SK-N-MC (cell line): ENCODE results near the gene ABCF2.

Experiments used
- EZH2 ChIP-seq: fragments of 200-600 bp; sonication (generic); IDR thresholded peaks from one replicate; pipeline ENCODE4 v1.6.1; 2017; ENCODE audit warnings: antibody characterized with exemption
- POLR2AphosphoS5 ChIP-seq: IDR thresholded peaks from 2 replicates; pipeline ENCODE4 v1.6.1; 2012; ENCODE audit warnings: mild to moderate bottlenecking, low read depth, low read length, borderline replicate concordance

GRCh38 chr7:151272877-151273276 lies 45.9 kb upstream of the ABCF2 start:
- TF ChIP-seq POLR2AphosphoS5 (no peak), EZH2 (no peak)
